Parathyroid adenoma (tissue), 2 donors: ENCODE results near the gene SPHKAP.
"Not testable (repeated sequence)": the region's sequence is repeated elsewhere in the genome, so short reads cannot be mapped to it uniquely, and the experiment has no call there.

Source experiments
- H2AFZ ChIP-seq: fragments of 300-600 bp; sonication (generic); one replicate; pipeline ENCODE4 v1.7.0; 2017; ENCODE audit warnings: antibody characterized with exemption, mild to moderate bottlenecking
- H3K27ac ChIP-seq: fragments of 300-600 bp; sonication (generic); one replicate; pipeline ENCODE4 v1.7.0; 2017
- H3K27me3 ChIP-seq: fragments of 300-600 bp; sonication (generic); one replicate; pipeline ENCODE4 v1.7.0; 2017; ENCODE audit warnings: low read length; ENCODE audit not compliant: control insufficient read depth, insufficient read depth
- H3K36me3 ChIP-seq: fragments of 300-600 bp; sonication (generic); one replicate; pipeline ENCODE4 v1.7.0; 2017; ENCODE audit warnings: low read length; ENCODE audit not compliant: control insufficient read depth, insufficient read depth
- H3K4me1 ChIP-seq: fragments of 300-600 bp; sonication (generic); one replicate; pipeline ENCODE4 v1.7.0; 2017; ENCODE audit warnings: control low read depth
- H3K4me2 ChIP-seq: fragments of 300-600 bp; sonication (generic); one replicate; pipeline ENCODE4 v1.7.0; 2017; ENCODE audit warnings: low read length
- H3K4me3 ChIP-seq: fragments of 300-600 bp; sonication (generic); one replicate; pipeline ENCODE4 v1.7.0; 2017; ENCODE audit warnings: low read depth, low read length
- H3K79me2 ChIP-seq: fragments of 300-600 bp; sonication (generic); one replicate; pipeline ENCODE4 v1.7.0; 2017; ENCODE audit warnings: control low read depth
- H3K9ac ChIP-seq: fragments of 300-600 bp; sonication (generic); one replicate; pipeline ENCODE4 v1.7.0; 2017; ENCODE audit warnings: mild to moderate bottlenecking
- H3K9me3 ChIP-seq: fragments of 300-600 bp; sonication (generic); one replicate; pipeline ENCODE4 v1.7.0; 2017; ENCODE audit warnings: low read length; ENCODE audit not compliant: control insufficient read depth
- CTCF ChIP-seq: fragments of 300-600 bp; sonication (generic); IDR thresholded peaks from one replicate; pipeline ENCODE4 v1.7.0; 2017; ENCODE audit warnings: antibody characterized with exemption, mild to moderate bottlenecking
- donor health status: primary hyperparathyroidism.

The SPHKAP gene

GRCh38 chr2:227960317-227960716 lies 221.2 kb downstream of the SPHKAP start:
- Histone ChIP-seq H3K27ac (no peak overlapping the region), H3K4me3 (no peak overlapping the region), H2AFZ (no peak overlapping the region), H3K36me3 (no peaks in the 10 kb centered on the region), H3K79me2 (no peaks in the 10 kb centered on the region), H3K9ac (no peak overlapping the region), H3K4me2 (no peak overlapping the region), H3K4me1 (no peaks in the 10 kb centered on the region), H3K9me3 (no peaks in the 10 kb centered on the region), H3K27me3 (no peaks in the 10 kb centered on the region)
- no peak for TF ChIP-seq CTCF

- Histone ChIP-seq H3K79me2 (no peaks in the 10 kb centered on the region), H3K4me2 (no peak overlapping the region), H3K9me3 (no peaks in the 10 kb centered on the region), H3K4me3 (no peak overlapping the region), H3K27ac (no peak overlapping the region), H2AFZ (no peak overlapping the region), H3K9ac (no peak overlapping the region), H3K4me1 (no peaks in the 10 kb centered on the region), H3K27me3 (no peaks in the 10 kb centered on the region), H3K36me3 (no peaks in the 10 kb centered on the region)
- TF ChIP-seq CTCF, result no peak
Measured at GRCh38 chr2:227942965-227943364, 238.5 kb downstream of the SPHKAP start.

- Histone ChIP-seq H3K79me2 (no peaks in the 10 kb centered on the region), H3K9ac (no peak overlapping the region), H2AFZ (no peak overlapping the region), H3K4me2 (no peak overlapping the region), H3K4me3 (no peak overlapping the region), H3K27ac (no peak overlapping the region), H3K9me3 (no peaks in the 10 kb centered on the region), H3K27me3 (no peaks in the 10 kb centered on the region), H3K36me3 (no peaks in the 10 kb centered on the region), H3K4me1 (no peaks in the 10 kb centered on the region)
- TF ChIP-seq CTCF, result no peak
Measured at GRCh38 chr2:227942021-227942420, 239.5 kb downstream of the SPHKAP start.

- no peaks in the 10 kb centered on the region for H3K9me3 ChIP-seq
- no peak overlapping the region for H3K9ac ChIP-seq
- no peak overlapping the region for H3K4me3 ChIP-seq
- no peaks in the 10 kb centered on the region for H3K27me3 ChIP-seq
- H3K27ac ChIP-seq, result no peak overlapping the region
- no peak overlapping the region for H2AFZ ChIP-seq
- H3K4me2 ChIP-seq, result no peak overlapping the region
- H3K36me3 ChIP-seq, result no peaks in the 10 kb centered on the region
- H3K79me2 ChIP-seq, result no peaks in the 10 kb centered on the region
- TF ChIP-seq CTCF, result no peak
- no peaks in the 10 kb centered on the region for H3K4me1 ChIP-seq
Measured at GRCh38 chr2:227939271-227940027, 242.0 kb downstream of the SPHKAP start.

- not testable (repeated sequence) for H3K27ac ChIP-seq, H3K4me1 ChIP-seq, H3K79me2 ChIP-seq, H3K4me2 ChIP-seq, H3K4me3 ChIP-seq, H3K9me3 ChIP-seq, H3K9ac ChIP-seq, H3K27me3 ChIP-seq, H3K36me3 ChIP-seq, H2AFZ ChIP-seq
Measured at GRCh38 chr2:227936249-227936648, 245.2 kb downstream of the SPHKAP start.
